ACHN (cell line): ENCODE data around the gene XCL1.

ENCODE experiments used
- DNase-seq: peaks from one replicate; pipeline ENCODE4 v3.0.0-alpha.2; 2015
- in situ Hi-C: cut with HindIII; loops from 2 replicates; pipeline ENCODE4 v1.10.0; 2017; ENCODE audit warnings: low sequenced_read_pairs, low pct_ligation_motif_present, low pct_unique_long_range_greater_than_20kb

Gene XCL1

DNA sequence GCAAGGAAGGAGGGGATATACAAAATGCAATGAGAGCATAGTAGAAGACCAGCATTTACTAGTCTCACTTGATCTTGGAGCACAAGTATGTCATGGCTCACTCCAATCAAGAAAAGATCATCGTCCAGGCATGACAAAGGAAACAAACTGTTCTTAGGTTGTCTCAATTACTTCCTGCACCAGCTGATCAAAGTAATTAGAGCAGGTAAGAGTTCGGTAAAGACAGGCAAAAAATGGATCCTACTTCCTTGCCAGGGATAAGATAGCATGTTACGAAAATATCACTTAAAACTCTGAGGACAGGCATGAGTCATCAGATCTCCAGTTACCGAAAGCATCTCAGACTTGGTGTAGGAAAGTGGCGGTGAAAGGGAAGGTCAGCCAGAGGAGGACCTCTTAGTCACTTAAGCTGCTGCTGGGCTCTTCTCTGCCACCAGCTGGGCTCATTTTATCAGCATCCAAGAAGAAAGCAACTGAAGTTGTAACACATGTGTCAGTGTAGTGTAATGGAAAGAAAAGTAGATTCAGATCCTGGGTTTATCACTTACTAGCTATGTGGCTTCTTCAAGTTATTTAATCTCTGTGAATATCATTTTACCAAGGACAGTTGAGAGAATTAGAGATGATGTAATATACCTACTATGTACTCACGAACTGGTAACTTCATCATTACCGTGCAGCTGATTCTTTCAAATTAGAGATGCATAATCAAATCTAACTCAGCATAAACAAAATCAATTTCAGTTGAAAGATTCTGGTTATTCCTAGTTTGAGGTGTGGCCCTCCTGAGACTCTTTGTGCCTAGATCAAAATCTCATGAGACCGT lies 46.8 kb downstream of the XCL1 start:
- in situ Hi-C loops: no loop called here
- DNase-seq: no peak

DNA sequence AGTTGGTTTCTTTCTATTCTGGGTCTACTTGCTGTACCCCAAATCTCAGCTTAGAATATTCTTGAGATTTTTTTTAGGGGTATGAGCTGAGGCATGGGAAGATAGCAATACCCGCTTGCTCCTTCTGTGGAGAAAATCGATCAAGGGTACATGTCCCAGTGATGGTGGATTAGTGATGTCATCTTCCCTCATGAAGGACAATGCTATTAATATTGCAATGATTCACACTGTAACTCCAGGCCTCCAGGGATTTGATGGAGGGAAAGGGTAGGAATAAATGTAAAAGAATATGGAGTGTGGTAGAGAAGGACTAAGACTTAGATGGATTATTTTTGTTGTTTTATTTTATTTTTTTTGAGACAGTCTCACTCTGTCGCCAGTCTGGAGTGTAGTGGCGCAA lies 47.4 kb downstream of the XCL1 start:
- in situ Hi-C loops: no loop called here

DNA sequence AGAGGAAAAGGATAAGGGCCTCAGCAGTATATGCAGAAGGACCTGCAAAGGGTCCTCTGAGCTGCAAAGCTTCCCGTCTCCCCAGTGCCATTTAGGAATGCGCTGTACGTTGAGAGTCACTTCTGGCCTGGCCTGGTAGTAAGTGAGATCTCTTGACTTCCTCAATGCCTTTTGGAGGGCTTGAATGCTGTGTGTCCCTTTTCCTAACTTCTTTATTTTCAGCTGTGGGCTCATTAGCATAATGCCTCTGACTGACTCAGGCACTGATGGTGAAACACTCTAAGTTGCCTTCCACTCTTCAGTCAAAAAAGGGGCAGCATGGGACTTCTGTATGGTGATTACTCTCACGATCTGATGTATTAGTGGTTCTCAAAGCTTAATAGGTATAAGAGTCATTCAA lies 49.9 kb downstream of the XCL1 start:
- in situ Hi-C loops: no loop called here
- DNase-seq: no peak

More for the DNA sequence above, 47.4 kb downstream of the XCL1 start:
- DNase-seq: no peak

GRCh38 chr1:168627370-168627769 lies 51.0 kb downstream of the XCL1 start:
- in situ Hi-C loops: no loop called here

GRCh38 chr1:168628807-168629206 lies 52.4 kb downstream of the XCL1 start:
- DNase-seq: peak; percentile 67
- in situ Hi-C loops: no loop called here

More at GRCh38 chr1:168627370-168627769, 51.0 kb downstream of the XCL1 start:
- DNase-seq: no peak

- in situ Hi-C loops: no loop called here
These were observed 53.1 kb downstream of the XCL1 start for GRCh38 chr1:168629466-168629865.

More at GRCh38 chr1:168629466-168629865, 53.1 kb downstream of the XCL1 start:
- no peak for DNase-seq
